ENCODE measurements around the gene FBXW10B.
"Not testable (repeated sequence)": the region's sequence is repeated elsewhere in the genome, so short reads cannot be mapped to it uniquely, and the experiment has no call there.

GRCh38 chr17:15583313-15583712, 36.2 kb downstream of the FBXW10B start:
- not testable (repeated sequence) for TF ChIP-seq EZH2 (IDR thresholded peaks at IDR 0.05; ENCODE audit: insufficient read depth, poor library complexity, severe bottlenecking); EZH2phosphoT487 (IDR thresholded peaks at IDR 0.05; ENCODE audit: insufficient read depth, low read depth)
